IMR-90 (cell line): Measurements from ENCODE around the gene ZC3H15.

Experiments used
- CTCF ChIP-seq: conservative IDR thresholded peaks from 2 replicates; pipeline ENCODE4 v1.5.1; 2012; ENCODE audit warnings: mild to moderate bottlenecking, low read depth, low read length, improper control_type of control experiment
- MAFK ChIP-seq: IDR thresholded peaks from 2 replicates; pipeline ENCODE4 v1.6.1; 2012; ENCODE audit warnings: low read depth, low read length, improper control_type of control experiment
- MXI1 ChIP-seq: IDR thresholded peaks from 2 replicates; pipeline ENCODE4 v1.6.1; 2012; ENCODE audit warnings: low read depth, mild to moderate bottlenecking, low read length, moderate library complexity, borderline replicate concordance
- POLR2A ChIP-seq: IDR thresholded peaks from 2 replicates; pipeline ENCODE4 v1.6.1; 2012; ENCODE audit warnings: mild to moderate bottlenecking, low read depth, low read length
- RAD21 ChIP-seq: IDR thresholded peaks from 2 replicates; pipeline ENCODE4 v1.6.1; 2012; ENCODE audit warnings: low read length, improper control_type of control experiment
- SMC3 ChIP-seq: fragments of 150-350 bp; IDR thresholded peaks from 2 replicates; pipeline ENCODE4 v1.6.1; 2016; ENCODE audit warnings: low read depth, mild to moderate bottlenecking, antibody characterized with exemption, low read length, moderate library complexity
- TF ChIP-seq, protein P1 (sequence below): fragments of 150-350 bp; IDR thresholded peaks from 2 replicates; pipeline ENCODE4 v1.6.1; 2016; ENCODE audit warnings: low read depth, mild to moderate bottlenecking, low read length, moderate library complexity, borderline replicate concordance
- TF ChIP-seq, protein P2 (sequence below): fragments of 150-350 bp; IDR thresholded peaks from 2 replicates; pipeline ENCODE4 v1.6.1; 2017; ENCODE audit warnings: mild to moderate bottlenecking, antibody characterized with exemption, low read length, low read depth

GRCh38 chr2:186518945-186519344, 32.9 kb downstream of the ZC3H15 start:
- no peak for TF ChIP-seq CTCF
- no peak for TF ChIP-seq POLR2A
- TF ChIP-seq MXI1: no peak
- TF ChIP-seq, protein P1, sequence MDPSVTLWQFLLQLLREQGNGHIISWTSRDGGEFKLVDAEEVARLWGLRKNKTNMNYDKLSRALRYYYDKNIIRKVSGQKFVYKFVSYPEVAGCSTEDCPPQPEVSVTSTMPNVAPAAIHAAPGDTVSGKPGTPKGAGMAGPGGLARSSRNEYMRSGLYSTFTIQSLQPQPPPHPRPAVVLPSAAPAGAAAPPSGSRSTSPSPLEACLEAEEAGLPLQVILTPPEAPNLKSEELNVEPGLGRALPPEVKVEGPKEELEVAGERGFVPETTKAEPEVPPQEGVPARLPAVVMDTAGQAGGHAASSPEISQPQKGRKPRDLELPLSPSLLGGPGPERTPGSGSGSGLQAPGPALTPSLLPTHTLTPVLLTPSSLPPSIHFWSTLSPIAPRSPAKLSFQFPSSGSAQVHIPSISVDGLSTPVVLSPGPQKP: no peak
- TF ChIP-seq MAFK: peak; percentile 63
- TF ChIP-seq, protein P2, sequence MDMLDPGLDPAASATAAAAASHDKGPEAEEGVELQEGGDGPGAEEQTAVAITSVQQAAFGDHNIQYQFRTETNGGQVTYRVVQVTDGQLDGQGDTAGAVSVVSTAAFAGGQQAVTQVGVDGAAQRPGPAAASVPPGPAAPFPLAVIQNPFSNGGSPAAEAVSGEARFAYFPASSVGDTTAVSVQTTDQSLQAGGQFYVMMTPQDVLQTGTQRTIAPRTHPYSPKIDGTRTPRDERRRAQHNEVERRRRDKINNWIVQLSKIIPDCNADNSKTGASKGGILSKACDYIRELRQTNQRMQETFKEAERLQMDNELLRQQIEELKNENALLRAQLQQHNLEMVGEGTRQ: no peak
- no peak for TF ChIP-seq RAD21
- no peak for TF ChIP-seq SMC3
